ENCODE results near the gene AKR1C2. TPM values are rescaled to one million over a fixed set of nuclear protein-coding genes. Genes with fewer than 3 reads are reported as not detected.
"Not testable (repeated sequence)": the region's sequence is repeated elsewhere in the genome, so short reads cannot be mapped to it uniquely, and the experiment has no call there.

The AKR1C2 gene
- total RNA-seq, 2 donors from 2014 or later = 6.4 to 8.2 TPM

DNA sequence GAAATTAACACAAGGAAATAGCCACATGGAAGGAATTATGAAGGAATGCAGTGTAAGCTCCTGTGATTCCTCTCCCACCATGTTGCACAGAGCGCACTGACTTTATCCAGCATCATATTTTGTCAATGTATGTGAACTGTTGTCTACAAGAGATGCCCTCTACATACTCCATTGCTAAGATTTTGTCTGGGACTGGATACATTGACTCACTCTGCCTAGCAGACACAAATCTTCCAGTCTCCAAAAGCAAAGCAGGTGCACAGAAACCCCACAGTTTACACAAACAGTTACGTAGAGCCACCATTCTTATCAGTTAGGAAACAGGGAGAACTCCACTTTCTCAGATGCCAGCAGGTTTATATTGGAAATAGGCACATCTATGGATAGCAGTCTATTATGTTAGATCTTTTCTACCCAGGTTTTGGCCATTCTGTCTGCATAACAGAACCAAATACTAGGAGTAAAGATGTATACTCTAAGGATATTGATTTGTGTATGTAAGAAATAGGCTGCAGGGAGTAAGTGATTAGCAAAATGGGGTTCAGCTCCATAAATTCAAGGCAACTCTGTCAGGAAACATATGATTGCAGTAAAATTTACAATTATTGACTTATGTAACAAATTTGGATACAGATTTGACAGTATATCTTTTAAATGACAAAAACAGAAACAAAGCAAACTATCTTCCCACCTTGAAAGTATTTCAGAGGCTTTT lies 1.5 kb downstream of the AKR1C2 start:
- no peak overlapping the region for H3K27ac ChIP-seq
- intact Hi-C loops (cut with DNase I) = no loop called here
- TF ChIP-seq POLR2AphosphoS5 (IDR thresholded peaks at IDR 0.05) = no peak
- TF ChIP-seq POLR2A (IDR thresholded peaks at IDR 0.05) = no peak
- no peak for TF ChIP-seq CTCF (IDR thresholded peaks at IDR 0.05)
- H3K4me1 ChIP-seq (replicated peaks) = no peaks in the 10 kb centered on the region
- no peaks in the 10 kb centered on the region for H3K27me3 ChIP-seq (replicated peaks; ENCODE audit: insufficient read depth)
- no peaks in the 10 kb centered on the region for H3K36me3 ChIP-seq
- WGBS = 98% methylated on average over 2 of the region's 2 CpGs
- DNase-seq (ENCODE audit: low spot score) = no peak
- no peaks in the 10 kb centered on the region for H3K9me3 ChIP-seq
- H3K4me3 ChIP-seq = no peak overlapping the region

- no peak for DNase-seq (ENCODE audit: low spot score)
- Histone ChIP-seq H3K36me3 (no peaks in the 10 kb centered on the region), H3K9me3 (no peaks in the 10 kb centered on the region), H3K4me1 (replicated peaks) (no peaks in the 10 kb centered on the region), H3K4me3 (no peak overlapping the region), H3K27ac (no peak overlapping the region), H3K27me3 (replicated peaks; ENCODE audit: insufficient read depth) (no peaks in the 10 kb centered on the region)
- intact Hi-C loops (cut with DNase I) = no loop called here
- WGBS = 91% methylated on average over 5 of the region's 5 CpGs
- TF ChIP-seq CTCF (IDR thresholded peaks at IDR 0.05) (no peak), POLR2AphosphoS5 (IDR thresholded peaks at IDR 0.05) (no peak), POLR2A (IDR thresholded peaks at IDR 0.05) (no peak)
Measured at GRCh38 chr10:4998671-4999070, 5.0 kb downstream of the AKR1C2 start.

GRCh38 chr10:4994260-4994659 lies 9.4 kb downstream of the AKR1C2 start:
- H3K4me3 ChIP-seq; H3K36me3 ChIP-seq; intact Hi-C loops (cut with DNase I); H3K9me3 ChIP-seq; DNase-seq (ENCODE audit: low spot score); H3K4me1 ChIP-seq (replicated peaks); H3K27me3 ChIP-seq (replicated peaks; ENCODE audit: insufficient read depth); H3K27ac ChIP-seq: not testable (repeated sequence)

- DNase-seq (ENCODE audit: low spot score); H3K4me1 ChIP-seq (replicated peaks); H3K9me3 ChIP-seq; H3K27ac ChIP-seq; intact Hi-C loops (cut with DNase I); H3K4me3 ChIP-seq; H3K27me3 ChIP-seq (replicated peaks; ENCODE audit: insufficient read depth); H3K36me3 ChIP-seq: not testable (repeated sequence)
- 90% methylated on average over 10 of the region's 10 CpGs for WGBS
Measured at GRCh38 chr10:4992564-4992963, 11.1 kb downstream of the AKR1C2 start.

DNA sequence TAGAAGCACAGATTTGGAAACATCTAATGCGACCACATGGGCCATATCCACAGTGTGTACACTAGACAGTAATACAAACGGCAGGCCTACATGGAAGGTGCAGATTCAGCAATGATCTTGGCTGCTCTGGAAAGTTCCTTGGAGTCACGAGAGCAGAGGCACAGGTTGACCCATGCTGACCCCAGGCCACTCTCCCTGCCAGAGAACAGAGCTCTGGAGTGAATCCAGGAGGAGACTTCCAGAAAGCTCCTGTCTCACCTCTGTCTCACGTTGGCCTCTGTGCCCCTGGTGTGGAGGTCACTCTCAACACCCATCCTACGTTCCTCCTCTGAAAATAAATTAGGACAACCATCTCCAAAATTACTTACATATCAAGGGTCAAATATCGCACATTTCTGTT lies 12.2 kb downstream of the AKR1C2 start:
- H3K4me3 ChIP-seq; H3K9me3 ChIP-seq; H3K27me3 ChIP-seq (replicated peaks; ENCODE audit: insufficient read depth); H3K27ac ChIP-seq; DNase-seq (ENCODE audit: low spot score); H3K36me3 ChIP-seq; H3K4me1 ChIP-seq (replicated peaks); intact Hi-C loops (cut with DNase I): not testable (repeated sequence)
- WGBS = 93% methylated on average over 3 of the region's 6 CpGs

DNA sequence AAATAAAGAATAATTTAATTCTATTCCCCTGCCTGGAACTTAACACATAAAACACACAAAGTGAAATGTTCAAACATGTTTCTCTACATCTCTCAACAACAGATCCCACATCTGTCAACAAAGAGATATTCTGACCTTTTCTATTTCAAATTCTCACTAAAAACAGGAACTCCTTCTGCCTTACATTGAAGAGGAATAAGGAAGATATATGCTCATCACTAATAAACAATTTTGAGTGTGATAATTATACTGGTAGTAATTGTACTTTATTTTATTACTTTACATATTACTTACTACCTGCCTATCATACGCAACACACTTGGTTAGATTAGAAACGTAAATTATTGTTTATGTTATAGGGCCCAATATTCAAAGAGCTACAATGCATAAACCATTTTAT lies 13.4 kb downstream of the AKR1C2 start:
- TF ChIP-seq CTCF (IDR thresholded peaks at IDR 0.05) (no peak), POLR2A (IDR thresholded peaks at IDR 0.05) (no peak)
- Histone ChIP-seq H3K4me3 (no peak overlapping the region), H3K27me3 (replicated peaks; ENCODE audit: insufficient read depth) (no peaks in the 10 kb centered on the region), H3K36me3 (no peaks in the 10 kb centered on the region), H3K9me3 (no peaks in the 10 kb centered on the region), H3K4me1 (replicated peaks) (no peaks in the 10 kb centered on the region), H3K27ac (no peak overlapping the region)
- DNase-seq (ENCODE audit: low spot score) = no peak
- intact Hi-C loops (cut with DNase I) = no loop called here
- WGBS = 96% methylated on average over 2 of the region's 2 CpGs

DNA sequence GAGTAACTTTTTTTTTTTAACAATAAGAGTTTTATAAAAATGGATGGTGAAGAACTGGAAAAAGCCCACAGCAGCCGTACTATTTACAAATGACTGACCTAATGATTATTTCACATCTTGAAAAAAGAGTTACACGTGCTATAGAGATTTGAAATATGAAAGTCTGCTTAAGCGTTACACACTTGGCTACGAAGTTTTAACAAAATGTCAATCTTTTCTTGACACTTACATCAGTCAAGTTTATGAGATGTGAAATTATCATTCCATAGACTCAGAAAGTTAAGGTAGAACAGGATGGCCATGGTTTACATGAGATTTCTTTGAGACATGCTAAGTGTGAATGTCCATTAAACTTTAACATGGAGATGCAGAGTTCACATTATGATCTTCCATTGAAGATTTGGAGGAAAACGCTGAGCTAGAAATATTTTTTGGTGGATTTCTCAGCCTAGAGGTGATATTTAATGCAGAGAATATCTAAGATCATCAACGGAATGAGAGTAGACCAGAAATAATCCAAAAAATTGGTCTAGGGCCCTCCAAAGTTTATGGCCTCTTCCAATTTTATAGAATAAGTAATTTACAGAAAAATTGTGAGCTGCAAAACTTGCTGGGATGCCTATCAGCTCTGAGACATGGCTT lies 15.5 kb downstream of the AKR1C2 start:
- H3K4me1 ChIP-seq (replicated peaks); H3K27me3 ChIP-seq (replicated peaks; ENCODE audit: insufficient read depth); intact Hi-C loops (cut with DNase I); H3K36me3 ChIP-seq; H3K9me3 ChIP-seq; H3K4me3 ChIP-seq; H3K27ac ChIP-seq; DNase-seq (ENCODE audit: low spot score): not testable (repeated sequence)
- 96% methylated on average over 6 of the region's 6 CpGs for WGBS
